Endothelial cell of umbilical vein (primary cell): ENCODE results near the gene CCNB1. TPM values are rescaled to one million over a fixed set of nuclear protein-coding genes. Genes with fewer than 3 reads are reported as not detected.

Experiments used
- BruUV-seq: library from RNA; stranded (reverse); fragments of 400-500 nt; replicated peaks from 2 replicates; lab custom pipeline; 2021; lab: Mats Ljungman, UMichigan
- CTCF ChIA-PET: fragments of 300-600, 350-600 bp; sonication (Branson Sonifier 250); formaldehyde crosslinking; loops from one replicate; lab custom pipeline; 2021; ENCODE audit warnings: antibody characterized with exemption, inconsistent platforms; lab: Charles Lee
- POLR2A ChIA-PET: fragments of 300-600, 350-600 bp; sonication (Branson Sonifier 250); formaldehyde crosslinking; loops from one replicate; lab custom pipeline; 2021; ENCODE audit warnings: antibody characterized with exemption, inconsistent platforms; lab: Charles Lee
- DNase-seq: peaks from one replicate; pipeline ENCODE4 v3.0.0-alpha.2; 2011; ENCODE audit warnings: low read depth, low spot score
- FAIRE-seq: peaks from 2 replicates; lab custom pipeline; 2011; peaks lifted over from hg19 to GRCh38; lab: Jason Lieb, UNC
- H2AFZ ChIP-seq: 2 replicates; pipeline ENCODE4 v1.6.0; 2012; ENCODE audit warnings: low read depth, low read length, control low read depth, inconsistent platforms
- H3K27ac ChIP-seq: 2 replicates; pipeline ENCODE4 v1.5.1; 2011; ENCODE audit warnings: low read depth, mild to moderate bottlenecking, control low read depth, low read length, moderate library complexity; ENCODE audit not compliant: insufficient read depth
- H3K27me3 ChIP-seq, 2 experiments: 2 replicates each; pipeline versions ENCODE4 v1.6.0 to v1.6.1; 2011; ENCODE audit warnings: low read length in 2 of 2, mixed read lengths in 1 of 2; ENCODE audit not compliant: control insufficient read depth in 2 of 2, insufficient read depth in 2 of 2
- H3K36me3 ChIP-seq, 2 experiments: 2 replicates in 1 of 2; 3 replicates in 1 of 2; pipeline ENCODE4 v1.5.1; 2011; ENCODE audit warnings: low read length in 2 of 2, mild to moderate bottlenecking in 1 of 2, moderate library complexity in 1 of 2; ENCODE audit not compliant: control insufficient read depth in 2 of 2, insufficient read depth in 2 of 2; ENCODE audit errors: extremely low read depth in 1 of 2
- H3K4me1 ChIP-seq: 3 replicates; pipeline ENCODE4 v1.5.1; 2011; ENCODE audit warnings: mild to moderate bottlenecking, low read length; ENCODE audit not compliant: control insufficient read depth, insufficient read depth; ENCODE audit errors: extremely low read depth
- H3K4me2 ChIP-seq: 2 replicates; pipeline ENCODE4 v1.6.1; 2011; ENCODE audit warnings: low read length, control low read depth, mixed read lengths; ENCODE audit not compliant: insufficient read depth
- H3K4me3 ChIP-seq, 3 experiments: fragments of 200-600 bp in 1 of 3; sonication (generic), shearing (Covaris generic) in 1 of 3; replicated peaks in 1 of 3; 2 replicates each; pipeline ENCODE4 v1.5.1; 2011 to 2016; ENCODE audit warnings: control low read depth in 3 of 3, low read length in 3 of 3, mild to moderate bottlenecking in 2 of 3, inconsistent platforms in 1 of 3, low read depth in 1 of 3, moderate library complexity in 1 of 3; ENCODE audit not compliant: insufficient read depth in 1 of 3
- H3K79me2 ChIP-seq: 2 replicates; pipeline ENCODE4 v1.6.0; 2012; ENCODE audit warnings: low read length, inconsistent platforms; ENCODE audit not compliant: control insufficient read depth, insufficient read depth
- H3K9ac ChIP-seq: replicated peaks from 2 replicates; pipeline ENCODE3; 2011; ENCODE audit warnings: low read length, control low read depth; ENCODE audit not compliant: insufficient read depth; ENCODE audit errors: extremely low read depth
- H3K9me1 ChIP-seq: replicated peaks from 3 replicates; pipeline ENCODE4 v1.6.0; 2011; ENCODE audit warnings: mild to moderate bottlenecking, low read length; ENCODE audit not compliant: control insufficient read depth, insufficient read depth; ENCODE audit errors: extremely low read depth
- H3K9me3 ChIP-seq: replicated peaks from 2 replicates; pipeline ENCODE4 v1.5.1; 2012; ENCODE audit warnings: low read length, inconsistent platforms; ENCODE audit not compliant: control insufficient read depth, insufficient read depth
- H4K20me1 ChIP-seq: replicated peaks from 2 replicates; pipeline ENCODE3; 2011; ENCODE audit warnings: mild to moderate bottlenecking, low read length; ENCODE audit not compliant: control insufficient read depth, insufficient read depth; ENCODE audit errors: extremely low read depth
- FOS ChIP-seq: IDR thresholded peaks from 2 replicates; pipeline ENCODE4 v1.6.1; 2011; ENCODE audit warnings: mild to moderate bottlenecking, low read length, moderate library complexity, borderline replicate concordance; ENCODE audit not compliant: insufficient read depth
- GATA2 ChIP-seq: IDR thresholded peaks from 2 replicates; pipeline ENCODE4 v1.7.0; 2011; ENCODE audit warnings: low read depth, mild to moderate bottlenecking, moderate library complexity, mixed read lengths, low read length; ENCODE audit not compliant: insufficient read length, insufficient read depth
- JUN ChIP-seq: IDR thresholded peaks from 2 replicates; pipeline ENCODE4 v1.6.1; 2011; ENCODE audit warnings: borderline replicate concordance, low read depth; ENCODE audit not compliant: insufficient read length, insufficient read depth
- POLR2AphosphoS5 ChIP-seq: IDR thresholded peaks from 2 replicates; pipeline ENCODE4 v1.6.1; 2012; ENCODE audit warnings: low read depth, mild to moderate bottlenecking, control low read depth, low read length, moderate library complexity; ENCODE audit not compliant: insufficient read depth
- dilution Hi-C: fragments of 300-500 bp; cut with MboI; formaldehyde crosslinking; loops from one replicate; pipeline ENCODE4 v1.15.0; 2019; ENCODE audit warnings: low sequenced_read_pairs; ENCODE audit not compliant: extremely low pct_ligation_motif_present
- intact Hi-C: fragments of 100-400 bp; cut with micrococcal nuclease; formaldehyde crosslinking; loops from one replicate; pipeline ENCODE4 v1.10.0; 2022
- polyA plus RNA-seq, 4 experiments: library from polyadenylated mRNA; depleted of rRNA in 3 of 4; stranded (reverse) in 3 of 4; unstranded in 1 of 4; fragments of >200 nt; gene quantifications; 2 replicates each; pipeline versions ENCODE4 v1.2.1 to v1.2.3, GENCODE V29; 2011 to 2012; ENCODE audit warnings: missing spikeins in 1 of 4
- small RNA-seq: library from RNA; depleted of rRNA; stranded (forward); fragments of <200 nt; gene quantifications from one replicate; pipeline ENCODE3, GENCODE V24; 2012; ENCODE audit warnings: low replicate concordance, low read depth; ENCODE audit not compliant: insufficient read depth, insufficient read length
- total RNA-seq: library from RNA; stranded (reverse); gene quantifications from 2 replicates; pipeline ENCODE4 v1.2.3, GENCODE V29; 2021

Gene CCNB1
- total and polyA plus RNA-seq, 2 donors (not counting 3 experiments of a cell fraction or from before 2014, with no cell fraction given), result 72.2 to 211 TPM

- dilution Hi-C loops, result no loop called here
- H3K4me1 ChIP-seq, result no peaks in the 10 kb centered on the region
- no TSS peak for BruUV-seq
- CTCF ChIA-PET, result no interaction called here
- H3K9me3 ChIP-seq, result no peaks in the 10 kb centered on the region
- H3K36me3 ChIP-seq, result peaks cover 0 to 5% of the 10 kb centered on the region in 2 experiments
- H3K4me2 ChIP-seq, result no peak overlapping the region
- no peak overlapping the region for H2AFZ ChIP-seq
- POLR2A ChIA-PET, result no interaction called here
- no peak for FAIRE-seq
- no peak overlapping the region for H3K9ac ChIP-seq
- H3K27me3 ChIP-seq, result no peaks in the 10 kb centered on the region
- DNase-seq, result no peak
- H3K27ac ChIP-seq, result no peak overlapping the region
- TF ChIP-seq GATA2 (no peak), FOS (no peak), JUN (no peak), POLR2AphosphoS5 (no peak)
- no peaks in the 10 kb centered on the region for H3K79me2 ChIP-seq
- no peak overlapping the region for H3K4me3 ChIP-seq
- intact Hi-C loops, result no loop called here
- no peaks in the 10 kb centered on the region for H4K20me1 ChIP-seq
- H3K9me1 ChIP-seq, result no peaks in the 10 kb centered on the region
These were observed 58.9 kb downstream of the CCNB1 start for GRCh38 chr5:69225860-69226259.

Small RNAs within 50 kb of the gene (small RNA-seq; reads per million reads assigned to genes)
- gene SNORA50D, result not detected

Other genes with a start within 250 kb of the CCNB1 start
- 37.0 and 47.2 TPM in 2 replicates for gene SLC30A5, start 73.1 kb upstream of the CCNB1 start, total RNA-seq
- gene SLC30A5, start 73.1 kb upstream of the CCNB1 start, polyA plus RNA-seq, result 33.0 and 46.4 TPM in 2 replicates
- gene CENPH, start 22.4 kb downstream of the CCNB1 start, total RNA-seq, result 16.4 and 17.1 TPM in 2 replicates
- 5.3 and 6.5 TPM in 2 replicates for gene CENPH, start 22.4 kb downstream of the CCNB1 start, polyA plus RNA-seq
- gene CDK7, start 67.7 kb downstream of the CCNB1 start, total RNA-seq, result 33.4 and 38.1 TPM in 2 replicates
- gene CDK7, start 67.7 kb downstream of the CCNB1 start, polyA plus RNA-seq, result 19.3 and 24.6 TPM in 2 replicates
- 5.3 and 6.2 TPM in 2 replicates for gene CCDC125, start 165.7 kb downstream of the CCNB1 start, total RNA-seq
- 1.1 and 1.5 TPM in 2 replicates for gene CCDC125, start 165.7 kb downstream of the CCNB1 start, polyA plus RNA-seq
- 30.1 and 37.0 TPM in 2 replicates for gene AK6, start 202.4 kb downstream of the CCNB1 start, total RNA-seq
- gene AK6, start 202.4 kb downstream of the CCNB1 start, polyA plus RNA-seq, result 6.6 and 13.2 TPM in 2 replicates
- gene TAF9, start 202.4 kb downstream of the CCNB1 start, total RNA-seq, result 67.6 and 67.8 TPM in 2 replicates
- 84.8 and 94.2 TPM in 2 replicates for gene TAF9, start 202.4 kb downstream of the CCNB1 start, polyA plus RNA-seq
- gene RAD17, start 202.7 kb downstream of the CCNB1 start, total RNA-seq, result 18.4 and 21.9 TPM in 2 replicates
- 9.5 and 10.1 TPM in 2 replicates for gene RAD17, start 202.7 kb downstream of the CCNB1 start, polyA plus RNA-seq
- gene MARVELD2, start 248.0 kb downstream of the CCNB1 start, total RNA-seq, result 6.7 and 7.1 TPM in 2 replicates
- gene MARVELD2, start 248.0 kb downstream of the CCNB1 start, polyA plus RNA-seq, result 5.3 and 5.7 TPM in 2 replicates